ENCODE results near the gene EXOC3L2. TPM values are rescaled to one million over a fixed set of nuclear protein-coding genes. Genes with fewer than 3 reads are reported as not detected.

EXOC3L2 gene
- total RNA-seq, 1 experiment from 2014 or later = not detected

- H3K4me1 ChIP-seq (ENCODE audit: control insufficient read depth in 1 of 2, insufficient read depth in 2 of 2, low read length in 2 of 2) = peaks cover 4 to 14% of the 10 kb centered on the region in 2 experiments; a peak in 2 of 4 replicates
- H4K20me1 ChIP-seq (ENCODE audit: insufficient read depth) = no peaks in the 10 kb centered on the region
- H3K79me2 ChIP-seq (ENCODE audit: insufficient read depth, low read length) = no peaks in the 10 kb centered on the region
- no peaks in the 10 kb centered on the region for H3K9me3 ChIP-seq (ENCODE audit: control insufficient read depth in 1 of 2, insufficient read depth in 1 of 2, low read depth in 1 of 2, low read length in 2 of 2)
- H3K4me3 ChIP-seq (replicated peaks in 1 of 2; ENCODE audit: low read depth in 1 of 2, low read length in 2 of 2) = no peak overlapping the region
- no peak overlapping the region for H3K4me2 ChIP-seq (ENCODE audit: low read length)
- H3K36me3 ChIP-seq (ENCODE audit: control insufficient read depth in 1 of 2, insufficient read depth in 2 of 2, low read length in 2 of 2) = no peaks in the 10 kb centered on the region
- ChIA-PET POLR2A (no interaction called here), CTCF (no interaction called here), RAD21 (ENCODE audit: low non-redundant PET in 1 of 2, low total read pairs in 2 of 2, uncharacterized antibody in 2 of 2, unreplicated experiment in 2 of 2) (no interaction called here)
- TF ChIP-seq FOSL1 (IDR thresholded peaks at IDR 0.05; ENCODE audit: low read depth) = no peak
- no peak for TF ChIP-seq EZH2 (IDR thresholded peaks at IDR 0.05)
- no peak for TF ChIP-seq POLR2AphosphoS5 (IDR thresholded peaks at IDR 0.05; ENCODE audit: low read depth, low read length)
- TF ChIP-seq REST (IDR thresholded peaks at IDR 0.05; ENCODE audit: low read depth) = no peak
- TF ChIP-seq ELF1 (IDR thresholded peaks at IDR 0.05; ENCODE audit: borderline replicate concordance, low read depth) = no peak
- TF ChIP-seq CTCF (IDR thresholded peaks at IDR 0.05 in 2 of 3, conservative IDR thresholded peaks at IDR 0.05 in 1 of 3; ENCODE audit: borderline replicate concordance in 1 of 3, insufficient read depth in 1 of 3, low read depth in 2 of 3, low read length in 2 of 3) = no peak
- TF ChIP-seq EZH2phosphoT487 (IDR thresholded peaks at IDR 0.05; ENCODE audit: borderline replicate concordance) = no peak
- TF ChIP-seq RAD21 (IDR thresholded peaks at IDR 0.05; ENCODE audit: low read depth) = no peak
- no peak for TF ChIP-seq EGR1 (IDR thresholded peaks at IDR 0.05; ENCODE audit: low read depth)
- TF ChIP-seq MAX (IDR thresholded peaks at IDR 0.05) = no peak
- TF ChIP-seq TCF7L2 (IDR thresholded peaks at IDR 0.05; ENCODE audit: borderline replicate concordance, extremely low read depth, insufficient read depth, insufficient read length) = no peak
- no peak for TF ChIP-seq YY1 (IDR thresholded peaks at IDR 0.05; ENCODE audit: extremely low read depth, insufficient replicate concordance, low read depth, low read length)
- DNase-seq (ENCODE audit: low read depth, low spot score) (no peak), ATAC-seq (no peak)
- H3K9me2 ChIP-seq (ENCODE audit: insufficient read depth) = no peaks in the 10 kb centered on the region
- BruUV-seq (replicated peaks) = no TSS peak
- no peak overlapping the region for H3K27ac ChIP-seq (ENCODE audit: low read depth, low read length)
- intact Hi-C loops (cut with micrococcal nuclease) = loop anchor here (10.0 kb wide), 1 partner anchor 76 kb away; the partner anchor contains the start of gene PPP1R37
- H3K9ac ChIP-seq (ENCODE audit: low read length) = no peak overlapping the region
- no peak overlapping the region for H2AFZ ChIP-seq (ENCODE audit: low read depth, low read length, poor library complexity, severe bottlenecking)
- H3K27me3 ChIP-seq (ENCODE audit: insufficient read depth, low read length) = no peaks in the 10 kb centered on the region
Measured at GRCh38 chr19:45170146-45171106, 74.8 kb downstream of the EXOC3L2 start.

Data from HCT116 (cell line).